VCaP (cell line): ENCODE results near the gene ANKRD16.

ENCODE experiments used
- H3K27ac ChIP-seq: fragments of 450-650 bp; 2 replicates; pipeline ENCODE4 v1.5.1; 2017
- CTCF ChIP-seq: fragments of 450-650 bp; conservative IDR thresholded peaks from 2 replicates; pipeline ENCODE4 v1.5.1; 2017; ENCODE audit warnings: mild to moderate bottlenecking, moderate library complexity

ANKRD16 gene

GRCh38 chr10:5888843-5889623, 660 bp downstream of the ANKRD16 start:
- 0 out of 2 replicates have a peak, but pooled peaks have one; percentile 13 for TF ChIP-seq CTCF
- H3K27ac ChIP-seq: peak overlapping the region; percentile 89

- peak overlapping the region; percentile 89 for H3K27ac ChIP-seq
- TF ChIP-seq CTCF: no peak
Measured at GRCh38 chr10:5888351-5888750, 1.3 kb downstream of the ANKRD16 start.

DNA sequence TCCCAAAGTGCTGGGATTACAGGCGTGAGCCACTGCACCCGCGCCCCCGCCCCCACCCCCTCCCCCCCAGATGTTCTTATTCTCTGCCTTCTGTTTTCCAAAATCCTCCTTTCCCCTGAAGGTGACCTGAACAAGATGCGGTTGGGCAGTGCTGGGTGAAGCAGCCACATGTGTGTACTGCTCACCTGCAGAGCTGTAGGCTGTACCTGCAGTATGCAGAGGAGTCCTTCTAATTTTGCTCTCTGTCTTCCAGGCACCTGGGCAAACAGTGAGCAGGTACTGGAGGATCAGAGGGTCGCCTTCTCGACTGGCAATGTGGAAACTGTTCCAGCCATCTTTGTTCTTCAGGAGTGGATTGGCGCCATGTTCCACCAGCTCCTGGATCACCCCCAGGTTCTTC, 2.1 kb downstream of the ANKRD16 start:
- no peak for TF ChIP-seq CTCF
- H3K27ac ChIP-seq: peak overlapping the region; percentile 89; the same call in 1 of the 2 replicates

- no peak overlapping the region for H3K27ac ChIP-seq
- no peak for TF ChIP-seq CTCF
Measured at GRCh38 chr10:5887029-5887428, 2.7 kb downstream of the ANKRD16 start.

- H3K27ac ChIP-seq: peak overlapping the region; percentile 41
- TF ChIP-seq CTCF: no peak; the same call in 1 of the 2 replicates
Measured at GRCh38 chr10:5885619-5886018, 4.1 kb downstream of the ANKRD16 start.

GRCh38 chr10:5882961-5883360, 6.7 kb downstream of the ANKRD16 start:
- H3K27ac ChIP-seq: no peak overlapping the region
- TF ChIP-seq CTCF: no peak

GRCh38 chr10:5877041-5877440, 12.7 kb downstream of the ANKRD16 start:
- H3K27ac ChIP-seq: peak overlapping the region; percentile 44

- no peak for TF ChIP-seq CTCF
- no peak overlapping the region for H3K27ac ChIP-seq
Measured at GRCh38 chr10:5876181-5876768, 13.4 kb downstream of the ANKRD16 start.
